GM21447 (cell line): ENCODE data around the gene PIK3R5.

Experiments used
- ATAC-seq: cut with Tn5 transposase; IDR thresholded peaks from one replicate; pipeline ENCODE4 v1.9.1; 2021; ENCODE audit not compliant: unreplicated experiment

PIK3R5 gene

GRCh38 chr17:8836821-8837562, 128.5 kb downstream of the PIK3R5 start:
- ATAC-seq, result no peak

GRCh38 chr17:8835631-8836364, 129.7 kb downstream of the PIK3R5 start:
- no peak for ATAC-seq

- no peak for ATAC-seq
These were observed 130.4 kb downstream of the PIK3R5 start for GRCh38 chr17:8835106-8835505.

GRCh38 chr17:8832711-8833352, 132.7 kb downstream of the PIK3R5 start:
- no peak for ATAC-seq

GRCh38 chr17:8831234-8831849, 134.2 kb downstream of the PIK3R5 start:
- ATAC-seq, result no peak

- ATAC-seq, result no peak
These were observed 135.4 kb downstream of the PIK3R5 start for GRCh38 chr17:8830141-8830540.

GRCh38 chr17:8829036-8829941, 136.2 kb downstream of the PIK3R5 start:
- no peak for ATAC-seq
